HEK293 (cell line): ENCODE measurements around the gene HMG20A.

Source experiments
- CTCF ChIA-PET: fragments of 350-600 bp; formaldehyde crosslinking; extraction: SDS; loops from one replicate; lab custom pipeline; 2021; ENCODE audit warnings: antibody characterized with exemption; lab: Yijun Ruan, JAX
- POLR2A ChIA-PET: fragments of 300-600 bp; formaldehyde crosslinking; extraction: SDS; loops from one replicate; lab custom pipeline; 2020; ENCODE audit warnings: antibody characterized with exemption, inconsistent platforms; lab: Yijun Ruan, JAX
- H3K27ac ChIP-seq: fragments of 200-500 bp; sonication (Bioruptor generic); 2 replicates; pipeline ENCODE4 v1.5.1; 2014; ENCODE audit warnings: low read depth, low read length, control low read depth, inconsistent platforms; ENCODE audit errors: extremely low read depth
- H3K36me3 ChIP-seq, 2 experiments: fragments of 200-500 bp in 1 of 2; sonication (Bioruptor generic) in 1 of 2; 1 replicate in 1 of 2; 2 replicates in 1 of 2; pipeline ENCODE4 v1.5.1; 2014 to 2017; ENCODE audit warnings: inconsistent platforms in 2 of 2, low read length in 2 of 2; ENCODE audit not compliant: control insufficient read depth in 2 of 2, insufficient read depth in 1 of 2
- H3K4me1 ChIP-seq: fragments of 200-500 bp; sonication (Bioruptor generic); 2 replicates; pipeline ENCODE4 v1.5.1; 2014; ENCODE audit warnings: mild to moderate bottlenecking, low read length, inconsistent platforms; ENCODE audit not compliant: control insufficient read depth, insufficient read depth
- H3K4me3 ChIP-seq: 2 replicates; pipeline ENCODE4 v1.5.1; 2011; ENCODE audit warnings: low read depth, mild to moderate bottlenecking, control low read depth, low read length, moderate library complexity
- H3K9me3 ChIP-seq: fragments of 200-500 bp; sonication (Bioruptor generic); 2 replicates; pipeline ENCODE4 v1.5.1; 2014; ENCODE audit warnings: low read depth, low read length, inconsistent platforms; ENCODE audit not compliant: control insufficient read depth, insufficient read depth
- BCL6B ChIP-seq: fragments of 450-650 bp; formaldehyde crosslinking; IDR thresholded peaks from 2 replicates; pipeline ENCODE4 v1.5.1; 2017; ENCODE audit warnings: missing biosample characterization, missing genetic modification characterization
- CTCF ChIP-seq: fragments of 450-650 bp; formaldehyde crosslinking; IDR thresholded peaks from 2 replicates; pipeline ENCODE4 v1.5.1; 2016; ENCODE audit warnings: missing biosample characterization, missing genetic modification characterization
- GLIS2 ChIP-seq: fragments of 450-650 bp; formaldehyde crosslinking; IDR thresholded peaks from 2 replicates; pipeline ENCODE4 v1.5.1; 2016; ENCODE audit warnings: missing biosample characterization, missing genetic modification characterization
- KLF16 ChIP-seq: fragments of 450-650 bp; formaldehyde crosslinking; IDR thresholded peaks from 2 replicates; pipeline ENCODE4 v1.5.1; 2017; ENCODE audit warnings: missing biosample characterization, missing genetic modification characterization
- PRDM1 ChIP-seq: fragments of 450-650 bp; formaldehyde crosslinking; IDR thresholded peaks from 2 replicates; pipeline ENCODE4; 2016; ENCODE audit warnings: missing biosample characterization, missing genetic modification characterization
- PRDM10 ChIP-seq: fragments of 450-650 bp; formaldehyde crosslinking; IDR thresholded peaks from 2 replicates; pipeline ENCODE4 v1.5.1; 2016; ENCODE audit warnings: missing biosample characterization, missing genetic modification characterization
- SALL2 ChIP-seq: fragments of 450-650 bp; formaldehyde crosslinking; IDR thresholded peaks from 2 replicates; pipeline ENCODE4 v1.5.0; 2017; ENCODE audit warnings: missing biosample characterization, mild to moderate bottlenecking, missing genetic modification characterization, borderline replicate concordance
- TRIM28 ChIP-seq: IDR thresholded peaks from 2 replicates; pipeline ENCODE4 v1.6.1; 2011; ENCODE audit warnings: low read length, control low read depth, borderline replicate concordance
- ZBTB1 ChIP-seq: fragments of 450-650 bp; formaldehyde crosslinking; IDR thresholded peaks from 2 replicates; pipeline ENCODE4 v1.5.1; 2016; ENCODE audit warnings: missing biosample characterization, missing genetic modification characterization
- ZBTB20 ChIP-seq: fragments of 450-650 bp; formaldehyde crosslinking; IDR thresholded peaks from 2 replicates; pipeline ENCODE4 v1.5.1; 2016; ENCODE audit warnings: missing biosample characterization, missing genetic modification characterization
- ZBTB26 ChIP-seq: fragments of 450-650 bp; formaldehyde crosslinking; optimal IDR thresholded peaks from 2 replicates; pipeline ENCODE3; 2016; ENCODE audit warnings: missing biosample characterization, mild to moderate bottlenecking, missing genetic modification characterization
- ZBTB6 ChIP-seq: fragments of 450-650 bp; formaldehyde crosslinking; IDR thresholded peaks from 2 replicates; pipeline ENCODE4 v1.5.1; 2017; ENCODE audit warnings: missing biosample characterization, missing genetic modification characterization
- ZBTB7A ChIP-seq: fragments of 450-650 bp; formaldehyde crosslinking; IDR thresholded peaks from 2 replicates; pipeline ENCODE4 v1.5.1; 2016; ENCODE audit warnings: low read depth, missing biosample characterization, missing genetic modification characterization
- ZEB2 ChIP-seq: fragments of 450-650 bp; formaldehyde crosslinking; IDR thresholded peaks from 2 replicates; pipeline ENCODE4 v1.5.1; 2016; ENCODE audit warnings: missing biosample characterization, missing genetic modification characterization
- ZFHX2 ChIP-seq: fragments of 450-650 bp; formaldehyde crosslinking; conservative IDR thresholded peaks from 2 replicates; pipeline ENCODE4 v1.5.1; 2016; ENCODE audit warnings: missing biosample characterization, missing genetic modification characterization
- ZNF174 ChIP-seq: fragments of 450-650 bp; formaldehyde crosslinking; IDR thresholded peaks from 2 replicates; pipeline ENCODE4 v1.5.0; 2017; ENCODE audit warnings: missing biosample characterization, mild to moderate bottlenecking, missing genetic modification characterization
- ZNF214 ChIP-seq: fragments of 450-650 bp; formaldehyde crosslinking; IDR thresholded peaks from 2 replicates; pipeline ENCODE4 v1.5.1; 2017; ENCODE audit warnings: missing biosample characterization, mild to moderate bottlenecking, missing genetic modification characterization, borderline replicate concordance
- ZNF221 ChIP-seq: fragments of 450-650 bp; formaldehyde crosslinking; IDR thresholded peaks from 2 replicates; pipeline ENCODE4 v1.5.1; 2017; ENCODE audit warnings: missing biosample characterization, missing genetic modification characterization, borderline replicate concordance
- ZNF23 ChIP-seq: fragments of 450-650 bp; formaldehyde crosslinking; IDR thresholded peaks from 2 replicates; pipeline ENCODE4 v1.5.1; 2016; ENCODE audit warnings: missing biosample characterization, missing genetic modification characterization, borderline replicate concordance
- ZNF274 ChIP-seq, 2 experiments: fragments of 200-500 bp in 1 of 2; fragments of 450-650 bp in 1 of 2; sonication (Bioruptor generic) in 1 of 2; formaldehyde crosslinking in 1 of 2; IDR thresholded peaks; 2 replicates each; pipeline versions ENCODE4 v1.5.1 to v1.6.1; 2014 to 2016; ENCODE audit warnings: borderline replicate concordance in 1 of 2, inconsistent platforms in 1 of 2, low read length in 1 of 2, missing biosample characterization in 1 of 2, missing genetic modification characterization in 1 of 2
- ZNF335 ChIP-seq: fragments of 450-650 bp; formaldehyde crosslinking; conservative IDR thresholded peaks from 2 replicates; pipeline ENCODE4 v1.5.1; 2016; ENCODE audit warnings: missing biosample characterization, missing genetic modification characterization
- ZNF423 ChIP-seq: fragments of 450-650 bp; formaldehyde crosslinking; IDR thresholded peaks from 2 replicates; pipeline ENCODE4 v1.5.1; 2016; ENCODE audit warnings: missing biosample characterization, missing genetic modification characterization
- ZNF549 ChIP-seq: fragments of 450-650 bp; IDR thresholded peaks from 2 replicates; pipeline ENCODE4 v1.5.1; 2018; ENCODE audit warnings: missing biosample characterization, missing genetic modification characterization, mild to moderate bottlenecking, inconsistent platforms, moderate library complexity
- ZNF585B ChIP-seq: fragments of 450-650 bp; formaldehyde crosslinking; IDR thresholded peaks from 2 replicates; pipeline ENCODE4 v1.5.1; 2016; ENCODE audit warnings: missing biosample characterization, missing genetic modification characterization
- ZNF600 ChIP-seq: fragments of 450-650 bp; formaldehyde crosslinking; IDR thresholded peaks from 2 replicates; pipeline ENCODE4 v1.5.1; 2016; ENCODE audit warnings: missing biosample characterization, missing genetic modification characterization
- ZXDB ChIP-seq: fragments of 450-650 bp; formaldehyde crosslinking; IDR thresholded peaks from 2 replicates; pipeline ENCODE4 v1.5.1; 2016; ENCODE audit warnings: missing biosample characterization, missing genetic modification characterization

HMG20A gene

GRCh38 chr15:77418966-77419835, 1.5 kb upstream of the HMG20A start:
- POLR2A ChIA-PET = interaction anchor here (0.8 to 1.6 kb wide), 4 partner anchors 13 to 220 kb away, joined by 3 to 4 read pairs (median 4); no protein-coding TSS in a partner anchor
- peak overlapping the region; percentile 86 for H3K27ac ChIP-seq
- H3K4me3 ChIP-seq = peak overlapping the region; percentile 73
- H3K9me3 ChIP-seq = no peaks in the 10 kb centered on the region
- CTCF ChIA-PET = interaction anchor here (0.7 to 1.5 kb wide), 5 partner anchors 10 to 350 kb away, joined by 3 to 7 read pairs (median 3); no protein-coding TSS in a partner anchor
- H3K4me1 ChIP-seq = peaks cover 32% of the 10 kb centered on the region
- H3K36me3 ChIP-seq = no peaks in the 10 kb centered on the region
- TF ChIP-seq ZNF221 (no peak), ZNF335 (peak; percentile 79), ZNF23 (tag by site-specific recombination) (no peak), PRDM10 (tag by site-specific recombination) (peak; percentile 57), PRDM1 (tag by site-specific recombination) (0 out of 2 replicates have a peak, but pooled peaks have one; percentile 5), ZNF423 (tag by site-specific recombination) (peak; percentile 20; the same call in 1 of the 2 replicates), ZFHX2 (tag by site-specific recombination) (peak; percentile 79), ZEB2 (peak; percentile 40), CTCF (peak; percentile 73), ZNF585B (tag by site-specific recombination) (0 out of 2 replicates have a peak, but pooled peaks have one; percentile 31), ZBTB26 (peak; percentile 88), ZNF174 (tag by site-specific recombination) (no peak), TRIM28 (no peak), ZNF274 (IDR thresholded peaks at IDR 0.05; ENCODE audit: low read length) (no peak), ZNF274 (tag by site-specific recombination; IDR thresholded peaks at IDR 0.05; ENCODE audit: borderline replicate concordance) (no peak), ZBTB20 (peak; percentile 37; the same call in 1 of the 2 replicates), ZBTB1 (tag by site-specific recombination) (peak; percentile 82; the same call in 1 of the 2 replicates), KLF16 (tag by site-specific recombination) (0 out of 2 replicates have a peak, but pooled peaks have one; percentile 32), SALL2 (no peak), GLIS2 (tag by site-specific recombination) (peak; percentile 84), BCL6B (no peak), ZNF549 (no peak), ZNF600 (peak; percentile 68), ZBTB7A (tag by site-specific recombination) (0 out of 2 replicates have a peak, but pooled peaks have one; percentile 52), ZNF214 (tag by site-specific recombination) (no peak), ZBTB6 (tag by site-specific recombination) (peak; percentile 16; the same call in 1 of the 2 replicates), ZXDB (tag by site-specific recombination) (0 out of 2 replicates have a peak, but pooled peaks have one; percentile 4)
